ENCODE results near the gene EBF3.

The EBF3 gene

DNA sequence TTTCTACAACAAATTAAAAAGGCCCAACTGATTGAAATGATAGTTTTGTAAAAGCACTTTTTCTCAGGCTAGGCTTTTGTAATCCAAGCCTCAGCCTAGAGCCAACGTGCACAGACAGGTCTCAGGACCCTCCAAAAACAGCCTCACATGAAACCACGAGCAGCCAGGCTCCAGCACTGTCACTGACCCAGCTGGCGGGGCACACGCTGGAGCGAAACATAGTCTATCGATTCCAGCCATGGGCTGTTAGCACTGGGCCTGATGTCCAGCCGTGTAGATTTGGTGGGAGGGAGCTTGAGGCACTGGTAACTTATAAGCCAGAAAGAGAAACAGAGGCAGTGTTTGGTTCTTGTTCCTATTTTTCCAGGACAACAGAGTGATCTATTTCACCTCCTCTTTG is 104.5 kb downstream of the EBF3 start:
- CTCF ChIA-PET = no interaction called here
- DNase-seq = no peak
- no peaks in the 10 kb centered on the region for H3K27me3 Mint-ChIP-seq
- H3K4me1 Mint-ChIP-seq = no peaks in the 10 kb centered on the region
- no peak overlapping the region for H3K4me3 Mint-ChIP-seq
- H3K27ac Mint-ChIP-seq = no peak overlapping the region
- H3K36me3 Mint-ChIP-seq = no peaks in the 10 kb centered on the region
- H3K9me3 Mint-ChIP-seq = peaks cover 1% of the 10 kb centered on the region

DNA sequence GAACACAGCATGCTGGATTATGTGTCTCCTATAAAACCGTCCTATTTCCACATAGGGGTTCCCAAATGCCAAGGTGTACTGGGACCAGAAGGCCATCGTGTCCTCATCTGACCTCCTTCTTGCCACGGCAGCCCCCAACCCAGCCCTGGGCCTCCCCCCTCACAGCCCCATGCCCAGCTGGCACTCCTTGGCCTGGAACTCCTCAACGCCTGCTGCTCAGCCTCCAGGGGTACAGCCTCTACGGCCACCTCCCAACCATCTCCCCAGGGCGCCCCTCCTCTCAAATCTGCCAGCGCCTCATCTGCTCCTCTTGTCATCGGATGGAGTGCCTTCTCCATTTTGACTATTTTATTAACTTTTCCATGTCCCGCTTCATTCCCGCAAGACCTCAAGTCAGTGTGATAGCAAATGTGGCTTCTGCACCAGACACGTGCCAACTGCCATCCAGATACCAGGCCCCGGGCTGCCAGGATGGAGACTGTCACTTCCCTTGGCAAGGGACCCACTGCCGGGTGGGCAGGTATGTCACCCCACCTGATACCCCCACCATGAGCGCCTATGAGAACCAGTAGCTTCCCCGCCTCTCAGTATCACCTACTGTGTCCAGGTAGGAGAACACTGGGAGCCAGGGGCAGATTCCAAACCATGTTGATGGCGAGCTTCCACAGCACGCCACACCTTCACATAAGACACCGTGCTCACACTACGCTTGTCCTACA is 106.7 kb downstream of the EBF3 start:
- Mint-ChIP-seq H3K27ac (no peak overlapping the region), H3K9me3 (peaks cover 1% of the 10 kb centered on the region), H3K4me3 (no peak overlapping the region), H3K4me1 (no peaks in the 10 kb centered on the region), H3K27me3 (no peaks in the 10 kb centered on the region), H3K36me3 (no peaks in the 10 kb centered on the region)
- CTCF ChIA-PET = no interaction called here
- no peak for DNase-seq

DNA sequence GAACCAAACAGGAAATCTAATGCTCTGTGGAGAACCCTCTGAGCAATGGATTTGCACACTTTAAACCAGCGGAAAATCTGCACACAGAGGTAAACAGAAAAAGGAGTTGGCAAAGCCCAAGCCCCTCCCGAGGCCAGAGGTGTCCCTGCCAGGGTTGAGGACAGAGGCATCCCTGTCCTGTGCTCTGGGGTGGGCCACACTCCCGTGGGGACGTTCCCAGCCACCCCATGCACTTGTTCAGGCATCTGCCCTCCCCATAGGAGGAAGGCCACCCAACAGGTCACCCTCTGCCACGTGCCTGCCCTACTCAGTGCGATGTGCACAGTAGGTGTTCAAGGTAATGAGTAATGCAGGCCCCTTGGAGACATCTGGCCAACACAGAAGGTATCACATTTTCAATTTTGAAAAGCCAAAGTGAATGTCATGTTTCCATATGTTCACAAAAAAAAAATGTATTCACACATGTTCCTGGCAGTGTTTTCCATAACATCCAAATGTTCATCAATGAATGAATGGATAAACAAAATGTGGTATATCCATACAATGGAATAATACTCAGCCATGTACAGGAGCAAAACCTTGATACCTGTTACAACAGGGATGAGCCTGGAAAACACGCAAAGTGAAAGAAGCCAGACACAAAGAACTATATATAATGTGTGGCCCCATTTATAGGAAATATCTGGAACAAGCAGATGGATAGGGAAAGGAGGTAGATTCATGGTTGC is 108.1 kb downstream of the EBF3 start:
- no peaks in the 10 kb centered on the region for H3K36me3 Mint-ChIP-seq
- H3K27me3 Mint-ChIP-seq = no peaks in the 10 kb centered on the region
- no peaks in the 10 kb centered on the region for H3K4me1 Mint-ChIP-seq
- no peak for DNase-seq
- no peak overlapping the region for H3K4me3 Mint-ChIP-seq
- CTCF ChIA-PET = no interaction called here
- H3K9me3 Mint-ChIP-seq = peaks cover 1% of the 10 kb centered on the region
- no peak overlapping the region for H3K27ac Mint-ChIP-seq

DNA sequence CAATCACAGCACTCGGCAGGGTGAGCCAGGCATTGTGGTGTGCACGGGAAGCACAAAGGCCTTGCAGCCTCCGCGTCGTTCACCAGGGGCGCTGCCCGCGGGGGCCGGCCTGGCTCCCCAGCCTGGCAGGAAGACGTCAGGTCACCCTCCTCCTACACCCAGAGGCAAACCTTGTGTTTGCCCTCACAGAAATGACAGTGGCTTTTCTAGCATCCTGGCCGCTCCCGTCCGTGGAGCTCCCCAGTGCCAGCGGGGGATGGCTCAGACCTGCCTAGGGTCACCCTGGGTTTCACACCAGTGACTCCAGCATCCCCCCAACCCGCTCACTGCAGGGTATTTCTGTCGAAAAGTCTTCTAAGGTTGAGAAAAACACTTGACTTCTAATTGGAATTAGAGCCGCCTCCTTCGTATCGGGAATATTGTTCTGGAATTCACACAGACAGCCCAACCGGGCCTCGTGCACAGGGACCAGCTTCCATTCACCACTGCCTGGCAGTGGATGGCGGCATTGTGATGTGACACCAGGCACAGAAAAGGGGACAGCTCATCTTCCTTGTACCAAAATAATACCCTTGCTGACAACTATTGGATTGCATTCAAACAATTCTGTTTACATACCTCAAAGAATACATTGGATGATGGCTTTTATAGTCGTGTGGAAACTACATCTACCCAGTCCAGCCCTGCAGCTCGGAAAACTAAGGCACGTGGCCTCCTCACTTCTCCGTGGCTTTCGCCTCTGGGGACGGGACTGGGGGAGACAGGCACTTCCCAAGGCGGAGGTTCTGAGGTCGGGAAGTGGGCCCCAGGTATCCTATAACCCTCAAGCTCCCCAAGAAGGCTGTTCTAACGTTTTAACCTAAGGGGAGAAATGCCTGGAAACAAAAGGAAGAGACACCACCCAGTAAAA is 109.0 kb downstream of the EBF3 start:
- H3K27me3 Mint-ChIP-seq = no peaks in the 10 kb centered on the region
- no peak for DNase-seq
- H3K4me1 Mint-ChIP-seq = no peaks in the 10 kb centered on the region
- no peak overlapping the region for H3K27ac Mint-ChIP-seq
- peaks cover 1% of the 10 kb centered on the region for H3K9me3 Mint-ChIP-seq
- CTCF ChIA-PET = no interaction called here
- H3K36me3 Mint-ChIP-seq = no peaks in the 10 kb centered on the region
- no peak overlapping the region for H3K4me3 Mint-ChIP-seq

DNA sequence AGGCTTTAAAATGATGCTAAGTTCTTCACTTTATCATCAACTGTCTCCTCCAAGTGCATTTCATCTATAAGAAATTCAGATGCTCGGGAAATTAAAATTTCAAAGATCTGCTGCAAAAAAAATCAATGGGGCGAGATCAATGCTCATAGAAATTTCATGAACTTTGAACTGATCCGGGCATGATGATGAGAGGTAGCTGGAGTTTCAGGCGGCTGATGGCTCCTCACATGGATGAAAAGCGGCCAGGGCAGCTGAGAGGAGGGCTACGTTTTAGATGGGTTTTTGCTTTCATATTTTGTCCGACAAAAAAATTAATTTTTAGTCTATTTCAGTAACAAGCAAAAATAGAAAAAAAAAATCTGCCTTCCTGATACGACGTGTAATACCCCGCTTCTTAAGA is 109.9 kb downstream of the EBF3 start:
- no peak overlapping the region for H3K27ac Mint-ChIP-seq
- no peaks in the 10 kb centered on the region for H3K4me1 Mint-ChIP-seq
- no peaks in the 10 kb centered on the region for H3K27me3 Mint-ChIP-seq
- DNase-seq = no peak
- H3K9me3 Mint-ChIP-seq = peaks cover 1% of the 10 kb centered on the region
- CTCF ChIA-PET = no interaction called here
- H3K4me3 Mint-ChIP-seq = no peak overlapping the region
- no peaks in the 10 kb centered on the region for H3K36me3 Mint-ChIP-seq

DNA sequence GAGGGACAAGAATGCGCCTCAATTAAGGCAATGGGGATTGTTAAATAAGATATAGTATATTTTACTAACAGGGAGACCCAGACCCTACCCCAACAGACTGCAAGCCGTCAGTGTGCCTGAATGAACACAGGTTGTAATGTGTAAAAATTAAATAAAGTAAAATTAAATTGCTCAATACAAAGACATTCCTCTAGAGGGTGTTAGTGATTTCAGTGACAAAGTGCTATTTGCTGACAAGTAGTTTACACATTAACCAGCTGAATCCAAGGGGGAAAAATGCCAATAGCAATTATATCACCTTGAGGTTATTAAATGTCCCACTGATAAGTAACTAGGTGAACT is 110.5 kb downstream of the EBF3 start:
- DNase-seq = no peak
- CTCF ChIA-PET = interaction anchor here (1.0 kb wide), 1 partner anchor 24 kb away, joined by 4 read pairs; no protein-coding TSS in a partner anchor

DNA sequence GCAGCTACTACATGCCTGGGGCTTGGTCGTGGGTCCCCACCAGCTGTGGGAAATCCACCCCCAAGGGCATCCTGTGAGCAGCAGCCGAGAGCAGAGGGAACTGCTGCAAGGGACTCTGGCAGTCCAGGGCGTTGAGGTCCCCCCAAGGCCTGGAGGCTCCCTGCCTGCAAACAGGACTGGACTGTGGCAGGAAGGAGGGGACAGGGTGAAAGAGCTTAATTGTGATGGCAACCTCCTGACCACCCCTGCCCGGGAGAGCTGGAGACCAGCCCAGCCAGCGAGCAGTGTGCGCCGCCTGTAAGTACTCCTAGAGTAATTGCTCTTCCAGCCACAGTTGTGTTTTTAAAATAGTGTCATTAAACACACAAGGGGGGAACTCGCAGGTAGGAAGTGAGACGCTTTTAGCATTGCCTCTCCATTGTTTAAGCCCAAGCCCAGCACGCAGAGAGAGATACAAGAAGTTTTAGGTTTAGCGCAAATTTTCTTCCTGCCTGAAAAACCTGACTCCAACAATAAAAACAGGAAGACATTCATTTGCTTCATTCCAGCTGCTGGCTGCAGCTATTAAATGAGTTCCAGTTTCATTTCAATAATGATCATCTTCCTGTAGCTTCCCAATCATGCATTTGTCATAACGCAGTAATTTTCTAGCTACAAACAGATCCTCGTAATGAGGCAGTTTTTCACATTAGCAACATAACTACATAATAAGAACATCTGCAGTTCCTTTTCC is 111.1 kb downstream of the EBF3 start:
- Mint-ChIP-seq H3K9me3 (peaks cover 1% of the 10 kb centered on the region), H3K4me3 (no peak overlapping the region), H3K4me1 (no peaks in the 10 kb centered on the region), H3K36me3 (no peaks in the 10 kb centered on the region), H3K27ac (no peak overlapping the region), H3K27me3 (no peaks in the 10 kb centered on the region)
- DNase-seq = no peak
- CTCF ChIA-PET = interaction anchor here (1.0 kb wide), 1 partner anchor 25 kb away, joined by 4 read pairs; no protein-coding TSS in a partner anchor

More for the DNA sequence above, 110.5 kb downstream of the EBF3 start:
- Mint-ChIP-seq H3K27ac (no peak overlapping the region), H3K4me1 (no peaks in the 10 kb centered on the region), H3K4me3 (no peak overlapping the region), H3K9me3 (peaks cover 1% of the 10 kb centered on the region), H3K27me3 (no peaks in the 10 kb centered on the region), H3K36me3 (no peaks in the 10 kb centered on the region)

DNA sequence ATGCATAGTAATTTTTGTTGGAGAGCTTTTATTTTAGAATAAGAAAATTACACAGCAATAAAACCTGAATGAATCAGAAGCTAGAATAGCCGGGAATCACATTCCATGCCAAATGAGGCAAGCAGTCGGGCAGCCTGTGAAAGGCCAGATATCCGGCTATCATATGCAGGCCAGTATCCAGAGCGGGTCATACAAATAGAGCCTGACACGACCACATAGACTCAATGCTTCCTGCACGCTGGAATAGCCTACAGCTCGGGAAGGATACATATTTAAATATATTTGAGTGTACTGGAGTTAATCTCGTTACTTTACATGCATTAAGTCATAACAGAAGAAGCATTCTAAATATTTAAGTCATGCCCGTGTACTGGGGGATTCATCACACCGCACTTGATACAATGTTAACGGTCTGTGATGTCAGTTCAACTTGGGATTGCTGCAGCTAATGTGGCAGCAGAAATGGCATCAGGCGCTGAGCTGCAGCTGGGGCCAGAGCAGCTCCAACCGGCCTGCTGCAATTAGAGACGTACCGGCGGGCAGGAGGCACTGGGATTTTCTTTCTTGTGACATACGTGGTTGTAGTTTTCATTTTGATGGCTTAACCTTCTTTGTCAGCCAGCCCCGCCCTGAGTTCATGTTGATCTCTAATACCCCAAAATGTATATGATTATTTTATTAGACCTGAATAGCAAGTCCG is 112.0 kb downstream of the EBF3 start:
- no peak for DNase-seq
- Mint-ChIP-seq H3K27ac (no peak overlapping the region), H3K4me1 (no peaks in the 10 kb centered on the region), H3K36me3 (no peaks in the 10 kb centered on the region), H3K27me3 (no peaks in the 10 kb centered on the region), H3K9me3 (peaks cover 1% of the 10 kb centered on the region), H3K4me3 (no peak overlapping the region)
- CTCF ChIA-PET = interaction anchor here (1.0 kb wide), 1 partner anchor 26 kb away, joined by 4 read pairs; no protein-coding TSS in a partner anchor

DNA sequence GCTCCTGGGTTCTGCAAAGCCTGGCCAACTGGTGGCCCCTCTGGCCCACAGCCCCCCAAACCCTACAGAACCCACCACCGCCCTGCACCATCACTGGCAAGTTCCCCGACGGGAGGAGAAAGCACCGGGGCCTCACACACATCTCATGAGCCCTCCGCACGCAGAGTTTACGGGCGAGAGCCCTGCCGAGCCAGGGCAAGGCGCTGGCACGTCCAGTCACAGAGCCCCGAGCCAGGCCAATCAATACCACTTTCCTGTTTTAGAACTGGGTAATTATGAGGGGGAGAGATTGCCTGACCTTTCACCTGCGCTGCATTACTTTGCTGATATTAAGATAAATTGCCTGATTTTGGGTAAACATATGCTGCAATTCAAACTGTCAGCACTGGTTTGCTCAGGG is 113.3 kb downstream of the EBF3 start:
- Mint-ChIP-seq H3K36me3 (no peaks in the 10 kb centered on the region), H3K4me1 (no peaks in the 10 kb centered on the region), H3K27me3 (no peaks in the 10 kb centered on the region), H3K4me3 (no peak overlapping the region), H3K9me3 (no peaks in the 10 kb centered on the region), H3K27ac (no peak overlapping the region)
- no peak for DNase-seq
- CTCF ChIA-PET = no interaction called here

DNA sequence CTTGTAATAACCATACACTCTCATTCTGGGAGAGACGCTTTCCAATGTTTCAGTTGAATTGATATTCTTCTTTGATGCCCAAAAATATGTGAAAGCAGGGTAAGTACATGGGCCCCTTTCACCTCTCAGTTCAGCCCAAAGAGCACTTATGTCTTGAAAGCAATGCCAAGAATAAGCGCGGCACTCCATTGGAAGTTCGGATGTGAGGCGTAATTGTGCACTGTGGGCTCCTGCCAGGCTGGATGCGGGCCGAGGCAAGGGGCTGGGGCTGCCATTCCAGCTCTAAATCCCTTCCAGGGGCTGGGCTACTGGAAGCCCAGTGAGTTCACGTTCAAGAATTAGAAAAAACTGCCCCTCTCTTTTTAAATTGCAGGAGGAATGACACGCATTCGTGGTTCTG is 113.8 kb downstream of the EBF3 start:
- no peak overlapping the region for H3K27ac Mint-ChIP-seq
- DNase-seq = no peak
- no peaks in the 10 kb centered on the region for H3K27me3 Mint-ChIP-seq
- H3K4me1 Mint-ChIP-seq = no peaks in the 10 kb centered on the region
- no peaks in the 10 kb centered on the region for H3K36me3 Mint-ChIP-seq
- H3K9me3 Mint-ChIP-seq = no peaks in the 10 kb centered on the region
- CTCF ChIA-PET = no interaction called here
- no peak overlapping the region for H3K4me3 Mint-ChIP-seq

DNA sequence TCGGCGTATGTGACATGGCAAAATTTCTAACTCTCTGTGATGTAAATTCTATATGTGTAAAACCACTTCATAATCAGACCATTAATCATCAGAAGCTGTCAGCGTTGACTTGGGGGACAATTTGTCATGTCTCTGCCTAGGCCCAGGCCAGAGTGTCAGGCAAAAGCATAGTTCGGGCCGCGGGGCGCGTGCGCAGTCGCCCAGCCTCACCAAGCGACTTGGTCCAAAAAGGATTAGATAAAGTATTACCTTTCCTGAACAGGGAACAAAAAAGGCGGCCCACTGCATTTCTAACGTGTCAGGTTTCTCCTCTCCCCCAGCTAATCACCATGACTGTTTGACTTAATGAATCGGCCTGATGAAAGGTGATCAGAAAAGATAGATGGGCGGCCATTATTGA is 114.2 kb downstream of the EBF3 start:
- Mint-ChIP-seq H3K27ac (no peak overlapping the region), H3K4me3 (no peak overlapping the region), H3K4me1 (no peaks in the 10 kb centered on the region), H3K27me3 (no peaks in the 10 kb centered on the region), H3K36me3 (no peaks in the 10 kb centered on the region), H3K9me3 (no peaks in the 10 kb centered on the region)
- no peak for DNase-seq
- CTCF ChIA-PET = no interaction called here

DNA sequence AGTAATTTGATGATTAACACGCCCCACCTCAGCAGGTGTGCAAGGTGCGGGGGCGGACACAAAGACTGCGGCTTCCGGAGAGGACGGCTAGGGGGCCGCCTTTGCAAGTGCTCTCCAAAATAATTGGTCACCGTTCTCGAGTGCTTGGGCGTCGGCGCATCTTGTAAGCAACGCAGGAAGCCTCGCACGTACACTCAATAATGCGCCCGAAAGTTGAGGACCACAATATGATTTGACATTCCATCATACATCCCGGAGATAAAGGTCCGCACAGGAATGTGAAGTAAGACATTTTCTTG is 114.7 kb downstream of the EBF3 start:
- no peaks in the 10 kb centered on the region for H3K36me3 Mint-ChIP-seq
- no peaks in the 10 kb centered on the region for H3K9me3 Mint-ChIP-seq
- CTCF ChIA-PET = no interaction called here
- no peak overlapping the region for H3K27ac Mint-ChIP-seq
- no peaks in the 10 kb centered on the region for H3K27me3 Mint-ChIP-seq
- H3K4me3 Mint-ChIP-seq = no peak overlapping the region
- no peak for DNase-seq
- H3K4me1 Mint-ChIP-seq = no peaks in the 10 kb centered on the region

DNA sequence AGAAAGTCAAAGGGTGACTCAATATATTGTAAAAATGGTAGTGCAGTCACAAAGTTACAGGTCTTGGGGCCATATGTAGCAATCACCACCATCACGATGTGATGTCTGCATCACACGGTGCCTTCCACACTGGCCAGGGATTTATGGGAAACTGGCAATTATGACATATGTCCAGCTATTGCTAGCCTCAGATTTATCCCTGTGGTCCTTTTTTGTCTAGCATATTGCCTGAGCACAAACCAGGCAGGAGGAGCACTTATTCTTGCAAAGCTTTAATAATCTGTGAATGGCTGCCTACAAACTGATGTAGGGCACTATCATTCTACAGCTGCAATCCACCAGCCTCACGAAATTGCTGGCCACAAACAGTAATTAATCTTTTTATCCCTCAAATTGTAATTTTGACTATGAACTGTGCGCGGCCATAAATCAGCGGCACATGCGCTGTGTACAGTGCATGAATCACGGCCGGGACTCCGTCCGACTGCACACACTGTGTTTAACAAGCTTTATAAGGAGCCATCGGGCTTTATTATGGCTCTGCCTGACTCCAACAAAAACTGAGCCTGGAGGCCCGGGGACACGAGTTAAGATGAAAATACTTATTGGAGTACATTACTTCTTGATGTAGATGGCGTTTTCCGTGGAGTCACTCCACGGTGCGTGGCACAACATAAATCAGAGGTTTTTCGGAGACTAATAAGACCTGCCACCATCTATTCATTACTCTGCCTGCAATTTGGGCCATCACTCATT is 115.2 kb downstream of the EBF3 start:
- H3K4me3 Mint-ChIP-seq = no peak overlapping the region
- DNase-seq = no peak
- no peak overlapping the region for H3K27ac Mint-ChIP-seq
- no peaks in the 10 kb centered on the region for H3K4me1 Mint-ChIP-seq
- no peaks in the 10 kb centered on the region for H3K27me3 Mint-ChIP-seq
- H3K36me3 Mint-ChIP-seq = no peaks in the 10 kb centered on the region
- no peaks in the 10 kb centered on the region for H3K9me3 Mint-ChIP-seq
- CTCF ChIA-PET = no interaction called here

Measured in activated naive CD4-positive, alpha-beta T cell treated with anti-CD3 and anti-CD28 coated beads, Interleukin-2, amount 10 ng/mL, durations not matched to agents 7 days and 5 days (primary cell).